GM19395 (cell line): ENCODE data around the gene PABPN1L.
"Not testable (repeated sequence)": the region's sequence is repeated elsewhere in the genome, so short reads cannot be mapped to it uniquely, and the experiment has no call there.

ENCODE experiments used
- ATAC-seq: cut with Tn5 transposase; IDR thresholded peaks from one replicate; pipeline ENCODE4 v1.9.1; 2021; ENCODE audit warnings: mild to moderate bottlenecking, moderate library complexity; ENCODE audit not compliant: unreplicated experiment

The PABPN1L gene

DNA sequence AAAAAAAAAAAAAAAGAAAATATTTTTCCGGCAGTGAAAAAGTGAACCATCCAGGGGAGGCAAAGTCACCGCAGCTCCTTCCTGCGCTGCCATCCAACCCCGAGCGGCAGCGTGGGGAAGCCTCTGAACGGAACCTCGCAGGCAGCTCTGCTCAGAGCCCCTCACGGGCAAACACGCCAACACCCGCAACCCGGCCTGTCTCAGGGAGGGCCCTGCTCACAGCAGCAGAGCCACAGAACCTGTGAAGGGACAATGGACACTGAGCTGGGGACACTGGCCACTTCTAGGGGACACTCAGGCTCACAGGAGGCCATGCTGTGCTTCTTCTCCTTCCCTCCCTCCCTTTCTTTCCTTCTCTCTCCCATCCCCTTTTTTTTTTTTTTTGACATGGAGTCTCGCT lies 33.4 kb downstream of the PABPN1L start:
- ATAC-seq: no peak

DNA sequence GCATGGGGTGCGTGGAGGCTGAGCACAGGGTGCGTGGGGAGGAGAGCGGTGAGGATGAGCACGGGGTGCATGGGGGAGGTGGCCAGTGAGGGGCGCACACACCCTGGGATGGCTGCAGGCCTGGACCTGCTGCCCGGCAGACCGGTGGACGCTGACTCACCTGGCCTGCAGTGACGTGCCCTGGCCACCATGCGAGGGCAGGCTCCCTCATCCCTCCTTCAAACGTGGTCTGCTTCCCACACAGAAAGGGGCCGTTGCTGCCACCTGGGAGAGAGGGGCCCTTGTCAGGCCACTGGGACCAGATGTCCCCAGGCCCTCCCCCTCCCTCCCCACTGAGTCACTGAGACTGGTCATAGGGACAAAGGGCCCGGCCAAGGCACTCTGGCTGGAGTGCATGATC lies 34.6 kb downstream of the PABPN1L start:
- no peak for ATAC-seq

DNA sequence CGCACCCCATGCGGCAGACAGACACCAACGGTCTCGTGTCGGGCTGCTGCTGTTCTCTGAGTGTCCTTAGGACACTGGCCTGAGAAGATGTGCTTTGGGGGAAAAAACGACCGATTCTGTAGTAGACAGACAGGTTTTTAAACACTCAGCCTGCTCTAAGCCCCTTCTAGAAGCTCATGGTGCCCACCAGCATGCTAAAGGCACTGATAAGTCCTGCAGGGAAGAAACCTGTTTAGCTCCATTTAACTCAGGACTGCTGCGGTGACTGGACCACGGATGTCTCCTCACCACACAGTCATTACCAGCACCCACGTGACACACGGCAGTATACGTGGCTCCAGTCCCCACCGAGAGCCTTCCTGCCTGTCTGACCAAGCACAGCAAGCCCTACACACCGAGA lies 35.7 kb downstream of the PABPN1L start:
- no peak for ATAC-seq

DNA sequence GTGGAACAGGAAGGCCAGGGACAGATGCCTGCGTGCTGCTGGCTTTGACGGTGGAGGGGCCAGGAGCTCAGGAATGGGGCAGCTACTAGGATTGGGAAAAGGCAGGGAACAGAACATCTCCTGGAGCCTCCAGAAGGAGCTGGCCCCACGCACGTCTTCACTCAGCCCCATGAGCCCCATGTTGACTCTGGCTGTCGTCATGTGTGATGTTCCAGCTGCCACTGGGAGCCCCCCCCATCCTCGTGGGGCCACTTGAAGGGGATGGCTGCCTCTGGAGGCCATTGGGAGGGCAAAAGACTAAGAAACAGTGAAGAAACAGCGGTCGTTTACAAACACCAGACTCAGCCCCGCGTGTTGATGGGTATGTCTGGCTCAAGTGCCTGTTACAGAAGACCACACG lies 36.2 kb downstream of the PABPN1L start:
- ATAC-seq: no peak

DNA sequence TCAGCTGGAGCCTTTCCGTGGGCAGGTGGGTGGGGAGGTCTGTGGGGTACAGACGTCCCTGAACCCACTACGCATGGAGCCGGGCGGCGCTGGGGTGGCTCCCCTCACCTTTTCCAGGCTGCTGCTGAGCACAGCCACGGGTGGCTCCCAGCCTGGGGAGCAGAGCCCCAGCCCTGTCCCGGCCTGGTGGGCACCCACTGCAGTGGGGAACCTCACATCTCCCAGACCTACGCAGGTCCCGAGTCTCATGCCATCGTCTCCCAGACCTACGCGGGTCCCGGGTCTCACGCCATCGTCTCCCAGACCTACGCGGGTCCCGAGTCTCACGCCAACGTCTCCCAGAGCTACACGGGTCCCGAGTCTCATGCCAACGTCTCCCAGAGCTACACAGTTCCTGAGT lies 37.7 kb downstream of the PABPN1L start:
- ATAC-seq: no peak

DNA sequence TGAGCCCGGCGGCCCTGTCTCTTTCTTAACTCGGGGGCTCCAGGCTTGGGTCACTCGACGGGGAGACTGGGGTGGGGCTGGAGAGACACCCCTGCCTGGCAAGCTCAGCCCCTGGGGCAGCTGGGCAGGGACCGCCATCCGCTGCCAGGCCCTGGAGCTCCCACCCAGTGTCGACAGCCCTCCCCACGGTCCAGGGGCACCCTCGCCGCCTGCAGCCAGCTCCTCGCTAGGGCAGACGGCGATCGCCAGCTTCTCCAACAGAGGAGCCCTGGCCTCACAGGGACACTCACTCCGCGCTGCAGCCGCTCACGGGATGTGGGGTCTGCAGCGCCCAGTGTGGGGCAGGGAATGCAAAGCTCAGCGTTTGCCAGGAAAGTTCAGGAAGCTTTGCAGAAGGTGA lies 38.7 kb downstream of the PABPN1L start:
- ATAC-seq: no peak

DNA sequence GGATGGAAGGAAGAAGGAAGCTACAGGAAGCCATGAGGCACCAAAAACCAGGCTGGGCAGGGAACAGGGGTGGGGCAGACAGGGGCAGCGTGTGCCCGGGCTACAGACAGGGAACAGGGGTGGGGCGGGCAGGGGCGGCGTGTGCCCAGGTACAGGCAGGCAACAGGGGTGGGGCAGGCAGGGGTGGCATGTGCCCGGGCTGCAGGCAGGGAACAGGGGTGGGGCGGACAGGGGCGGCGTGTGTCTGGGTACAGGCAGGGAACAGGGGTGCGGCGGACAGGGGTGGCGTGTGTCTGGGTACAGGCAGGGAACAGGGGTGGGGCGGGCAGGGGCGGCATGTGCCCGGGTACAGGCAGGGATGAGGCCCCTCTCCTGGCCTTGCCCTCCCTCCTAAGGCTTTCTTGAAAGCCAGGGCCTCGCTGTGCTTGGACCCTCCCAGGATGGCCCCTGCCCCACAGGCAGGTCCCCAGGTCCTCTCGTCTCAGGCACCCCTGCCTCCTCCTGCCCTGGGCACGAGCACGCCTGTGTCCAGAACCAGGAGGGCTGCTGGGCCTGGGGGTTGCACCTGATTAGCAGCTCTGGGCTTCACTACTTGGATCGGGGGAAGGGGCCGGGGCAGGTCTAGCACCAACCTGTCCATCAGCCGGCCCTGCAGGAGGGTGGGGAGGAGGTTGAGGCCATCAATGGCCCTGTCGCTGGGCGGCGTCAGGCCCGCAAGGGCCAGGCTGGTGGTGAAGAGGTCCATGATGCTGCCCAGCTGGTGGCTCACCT lies 40.2 kb downstream of the PABPN1L start:
- ATAC-seq: no peak

DNA sequence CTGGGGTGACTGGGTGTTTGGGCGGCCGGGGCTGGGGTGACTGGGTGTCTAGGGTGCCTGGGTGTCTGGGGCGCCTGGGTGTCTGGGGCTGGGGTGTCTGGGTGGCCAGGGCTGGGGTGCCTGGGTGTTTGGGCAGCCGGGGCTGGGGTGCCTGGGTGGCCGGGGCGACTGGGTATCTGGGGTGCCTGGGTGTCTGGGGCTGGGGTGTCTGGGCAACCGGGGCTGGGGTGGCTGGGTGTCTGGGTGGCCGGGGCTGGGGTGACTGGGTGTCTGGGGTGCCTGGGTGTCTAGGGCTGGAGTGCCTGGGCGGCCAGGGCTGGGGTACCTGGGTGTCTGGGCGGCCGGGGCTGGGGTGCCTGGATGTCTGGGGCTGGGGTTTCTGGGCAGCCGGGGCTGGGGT lies 41.3 kb downstream of the PABPN1L start:
- ATAC-seq: no peak

DNA sequence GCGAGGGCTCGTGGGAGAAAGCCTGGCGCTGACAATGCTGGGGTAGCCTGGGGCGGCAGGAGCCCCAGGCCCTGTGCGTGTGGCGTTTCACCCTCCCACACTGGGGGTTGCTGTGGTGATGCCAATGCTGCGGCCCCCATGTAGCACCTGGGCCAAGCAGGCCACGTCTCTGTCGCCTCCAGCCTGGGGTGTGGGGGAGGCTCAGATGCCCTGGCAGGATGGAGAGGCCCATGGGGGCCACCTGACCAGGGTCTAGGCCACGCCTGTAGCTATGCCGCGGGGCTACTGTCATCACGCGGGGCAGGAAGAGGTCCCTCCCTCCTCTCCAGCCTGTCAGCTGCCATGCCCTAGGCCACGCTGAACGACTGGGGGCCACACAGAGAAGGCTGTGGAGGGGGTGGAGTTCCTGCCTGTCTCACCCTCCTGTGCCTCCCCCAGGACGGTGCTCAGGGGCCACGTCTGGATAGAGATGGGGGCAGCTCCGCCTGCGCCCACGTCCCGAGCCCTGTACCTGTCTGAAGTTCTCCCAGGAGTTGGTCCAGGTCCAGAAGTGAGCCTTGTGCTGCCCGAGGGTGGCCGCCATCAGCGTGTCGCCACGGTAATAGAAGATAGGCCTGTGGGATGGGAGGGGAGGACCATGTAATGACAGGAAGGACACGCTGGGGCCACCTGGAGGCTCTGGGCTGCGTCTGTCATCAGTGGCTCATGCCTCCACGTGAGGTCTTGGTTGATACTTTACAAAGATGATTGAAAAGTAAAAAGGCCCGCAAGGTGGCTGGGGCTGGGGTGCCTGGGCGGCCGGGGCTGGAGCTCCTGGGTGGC lies 42.0 kb downstream of the PABPN1L start:
- no peak for ATAC-seq

DNA sequence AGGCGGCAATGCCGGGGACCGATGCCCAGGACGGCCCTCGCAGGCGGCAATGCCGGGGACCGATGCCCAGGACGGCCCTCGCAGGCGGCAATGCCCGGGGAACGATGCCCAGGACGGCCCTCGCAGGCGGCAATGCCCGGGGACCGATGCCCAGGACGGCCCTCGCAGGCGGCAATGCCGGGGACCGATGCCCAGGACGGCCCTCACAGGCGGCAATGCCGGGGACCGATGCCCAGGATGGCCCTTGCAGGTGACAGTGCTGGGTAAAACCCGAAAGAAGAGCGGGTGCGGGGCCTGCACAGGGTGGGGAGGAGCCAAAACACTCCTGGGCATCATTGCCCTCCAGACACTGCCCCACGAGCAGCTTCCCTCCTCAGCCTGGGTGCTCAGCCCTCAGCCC lies 42.8 kb downstream of the PABPN1L start:
- ATAC-seq: not testable (repeated sequence)

DNA sequence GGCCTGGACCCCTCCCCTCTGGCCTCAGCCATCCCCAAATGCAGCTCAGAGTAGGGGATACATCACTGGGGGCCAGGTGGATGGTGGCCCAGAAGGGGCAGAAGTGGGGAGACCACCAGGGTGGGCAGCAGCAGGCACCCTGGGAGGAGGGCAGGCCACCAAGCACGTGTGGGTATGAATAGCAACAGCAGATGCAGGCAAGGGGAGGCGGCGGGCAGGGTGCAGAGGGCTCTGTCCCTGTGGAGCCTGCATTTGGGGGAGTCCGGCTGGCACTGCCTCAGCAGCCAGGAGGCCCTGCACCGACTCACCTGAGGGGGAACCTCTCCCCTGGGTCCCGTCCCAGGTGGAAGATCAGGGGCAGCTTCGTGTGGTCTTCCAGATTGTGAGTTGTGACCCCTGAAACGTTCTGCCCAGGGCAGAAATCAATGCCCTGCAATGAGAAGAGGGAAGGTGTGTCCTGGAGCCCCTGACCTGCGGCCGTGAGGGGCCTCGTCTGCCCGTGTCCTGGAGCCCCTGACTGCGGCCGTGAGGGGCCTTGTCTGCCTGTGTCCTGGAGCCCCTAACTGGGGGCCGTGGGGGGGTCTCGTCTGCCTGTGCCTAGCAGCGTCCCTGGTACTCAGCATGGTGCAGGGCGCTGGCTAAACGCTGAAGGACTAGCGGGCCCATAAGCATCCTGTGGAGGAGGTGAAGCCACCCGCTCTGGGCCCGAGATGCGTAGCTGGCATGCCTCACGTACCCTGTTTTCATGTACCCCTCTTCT lies 44.0 kb downstream of the PABPN1L start:
- ATAC-seq: no peak

DNA sequence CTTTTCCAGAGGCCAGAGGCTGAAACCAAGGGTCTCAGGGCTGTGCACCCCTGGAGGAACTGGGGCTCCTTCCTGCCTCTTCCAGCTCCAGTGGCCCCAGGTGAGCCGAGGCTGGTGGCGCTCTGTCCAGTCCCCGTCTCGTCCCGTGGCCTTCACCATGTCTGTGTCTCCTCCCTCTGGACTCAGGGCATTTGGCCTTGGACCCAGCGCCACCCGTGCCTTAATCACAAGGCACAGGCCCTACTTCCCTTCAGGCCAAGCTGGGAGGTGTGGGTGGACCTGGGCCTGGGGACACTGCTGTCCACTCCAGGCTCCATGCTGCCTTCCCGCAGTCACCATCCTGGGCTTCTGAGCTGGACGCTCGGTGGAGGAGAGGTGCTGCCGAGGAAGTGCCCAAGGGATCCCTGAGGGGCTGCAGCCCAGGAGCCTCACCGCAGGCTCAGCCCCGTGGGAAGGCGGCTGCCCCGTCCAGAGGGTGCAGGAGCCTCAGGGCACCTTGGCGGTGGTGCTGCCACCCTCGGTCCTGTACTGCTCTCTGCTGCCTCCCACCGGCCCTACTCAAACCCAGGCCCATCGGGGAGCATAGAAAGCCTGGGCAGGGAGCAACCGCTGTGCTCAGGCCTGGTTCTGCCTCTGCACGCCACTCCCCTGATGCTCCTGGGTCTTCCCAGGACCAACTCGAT lies 45.2 kb downstream of the PABPN1L start:
- no peak for ATAC-seq

DNA sequence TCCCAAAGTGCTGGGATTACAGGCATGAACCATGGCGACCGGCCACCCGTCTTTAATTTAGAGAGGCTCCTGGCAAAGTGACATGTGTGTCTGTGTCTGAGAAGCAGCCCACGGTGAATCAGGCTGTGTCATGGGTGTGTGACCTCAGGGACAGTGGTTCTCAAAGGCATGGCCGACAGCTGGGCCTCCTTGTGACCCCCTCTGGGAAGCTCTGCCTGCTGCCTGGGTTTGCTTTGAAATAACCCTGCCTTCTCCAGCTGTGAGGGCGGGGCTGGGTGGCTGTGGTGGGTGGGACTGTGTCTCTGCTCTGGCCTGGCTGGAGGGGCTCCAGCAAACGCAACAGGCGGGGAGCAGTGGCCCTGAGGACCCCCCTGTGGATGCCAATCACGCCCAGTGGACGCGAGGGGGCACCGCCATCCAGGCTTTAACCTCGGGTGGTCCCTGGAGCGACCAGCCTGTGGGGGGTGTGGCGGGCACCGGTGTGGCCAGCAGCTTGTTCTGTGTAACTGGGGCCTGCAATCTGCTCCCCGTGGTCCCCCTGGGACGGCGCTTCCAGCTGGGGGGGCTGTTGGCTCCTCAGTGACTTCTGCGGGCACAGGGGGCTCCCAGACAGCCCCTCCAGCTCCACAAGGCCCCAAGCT lies 46.0 kb downstream of the PABPN1L start:
- no peak for ATAC-seq

DNA sequence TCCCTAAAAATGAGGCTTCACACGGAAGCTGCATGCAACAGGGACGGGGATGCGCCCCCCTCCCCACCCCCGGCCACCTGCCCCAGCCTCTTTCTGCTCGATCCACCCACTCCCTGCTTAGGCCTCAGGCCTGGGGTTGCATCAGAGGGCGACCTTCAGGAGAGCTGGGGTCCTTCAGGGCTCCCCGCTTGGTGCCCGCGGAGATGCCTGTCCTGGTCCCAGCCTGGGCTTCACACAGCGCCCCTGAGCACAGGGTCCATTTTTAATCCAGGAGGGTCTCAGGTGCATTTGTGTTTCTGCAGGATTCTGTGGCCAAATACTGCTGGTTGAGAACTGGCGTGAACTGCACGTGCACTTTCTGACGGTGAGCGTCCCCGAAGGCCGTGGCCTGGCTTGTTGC lies 47.3 kb downstream of the PABPN1L start:
- ATAC-seq: no peak

DNA sequence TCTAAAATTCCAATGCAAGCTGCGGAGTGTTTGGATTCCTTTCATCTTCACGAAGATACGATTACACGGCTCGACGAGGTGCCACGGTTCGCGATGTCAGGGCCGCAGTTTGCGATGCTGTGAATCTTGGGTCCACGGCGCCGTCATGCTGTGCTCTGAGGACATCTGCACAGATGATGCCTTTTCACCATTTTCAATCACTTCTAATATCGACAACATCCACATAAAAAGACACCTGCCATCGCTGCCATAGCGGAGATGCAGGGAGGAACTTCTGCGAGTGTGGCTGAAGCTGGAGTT lies 47.9 kb downstream of the PABPN1L start:
- ATAC-seq: no peak

DNA sequence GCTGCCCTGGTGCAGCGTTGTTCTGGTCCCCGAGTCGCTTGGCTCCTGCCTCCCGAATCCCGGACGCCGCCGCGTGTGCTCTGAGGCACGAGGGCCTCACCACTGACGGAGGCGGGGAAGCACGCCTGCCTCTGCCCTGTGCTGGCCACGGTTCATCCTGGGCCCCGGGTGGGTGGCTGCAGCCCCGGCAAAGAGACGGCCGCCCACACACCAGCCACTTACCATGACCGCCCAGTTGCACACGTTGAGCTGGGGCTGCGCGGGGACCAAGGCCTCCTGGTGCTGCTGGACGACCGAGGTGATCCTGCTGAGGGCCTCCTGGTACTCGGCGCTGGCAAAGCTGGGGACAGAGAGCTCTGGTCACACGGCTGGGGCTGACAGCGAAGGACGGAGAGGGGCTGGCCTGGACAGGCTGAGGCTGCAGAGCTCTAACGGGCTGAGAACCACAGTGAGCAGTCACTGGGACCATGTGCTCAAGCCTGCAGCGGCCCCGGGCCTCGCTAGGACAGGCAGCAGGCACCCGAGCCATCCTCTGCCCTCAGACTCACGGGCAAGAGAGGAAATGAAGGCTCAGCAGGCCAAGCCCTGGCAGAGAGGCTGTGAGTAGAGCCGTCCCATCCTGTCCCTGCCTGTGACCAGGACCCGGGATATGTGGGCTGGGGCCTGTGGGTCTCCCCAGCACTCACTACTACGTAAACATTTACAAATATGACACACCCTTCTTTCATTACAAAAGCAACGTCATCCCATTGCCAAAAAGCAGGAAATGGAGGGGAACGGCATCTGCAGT lies 48.5 kb downstream of the PABPN1L start:
- ATAC-seq: no peak

DNA sequence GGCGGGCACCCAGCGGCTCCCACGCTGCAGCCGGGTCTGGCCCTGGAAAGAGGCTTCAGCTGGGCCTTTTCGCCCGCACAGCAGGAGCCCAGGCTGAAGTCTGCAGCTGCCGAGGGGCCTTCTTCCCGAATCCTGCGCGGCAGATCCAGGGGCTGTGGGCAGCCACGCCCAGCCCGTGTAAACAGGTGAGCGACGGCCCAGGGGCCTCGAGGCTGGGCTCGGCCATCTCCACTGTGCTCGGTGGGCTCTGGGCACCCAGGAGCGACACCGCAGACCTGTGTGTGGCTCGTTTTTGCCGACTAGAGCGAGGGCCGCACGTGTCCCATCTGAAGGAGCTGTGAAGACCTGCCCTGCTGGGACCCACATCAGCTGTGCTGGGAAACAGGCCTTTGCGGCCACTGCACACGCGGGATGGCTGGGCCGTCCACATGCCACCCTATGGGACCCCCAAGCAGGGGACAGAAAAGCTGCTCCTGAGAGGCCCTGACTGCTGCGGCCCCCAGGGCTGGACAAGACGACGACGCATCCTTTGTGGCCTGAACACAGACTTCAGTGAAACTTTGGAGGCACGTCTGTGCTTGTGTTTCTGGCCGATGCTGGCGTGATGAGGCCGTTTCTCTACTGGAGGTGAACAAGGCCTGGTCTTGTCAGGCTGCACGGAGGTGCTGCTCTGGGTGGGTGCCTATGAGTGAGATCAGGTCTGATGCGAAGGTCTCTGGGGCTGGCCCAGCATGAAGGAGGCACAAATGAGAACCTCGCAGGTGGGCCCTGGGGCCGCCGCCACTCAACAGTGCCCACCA lies 49.5 kb downstream of the PABPN1L start:
- ATAC-seq: no peak

DNA sequence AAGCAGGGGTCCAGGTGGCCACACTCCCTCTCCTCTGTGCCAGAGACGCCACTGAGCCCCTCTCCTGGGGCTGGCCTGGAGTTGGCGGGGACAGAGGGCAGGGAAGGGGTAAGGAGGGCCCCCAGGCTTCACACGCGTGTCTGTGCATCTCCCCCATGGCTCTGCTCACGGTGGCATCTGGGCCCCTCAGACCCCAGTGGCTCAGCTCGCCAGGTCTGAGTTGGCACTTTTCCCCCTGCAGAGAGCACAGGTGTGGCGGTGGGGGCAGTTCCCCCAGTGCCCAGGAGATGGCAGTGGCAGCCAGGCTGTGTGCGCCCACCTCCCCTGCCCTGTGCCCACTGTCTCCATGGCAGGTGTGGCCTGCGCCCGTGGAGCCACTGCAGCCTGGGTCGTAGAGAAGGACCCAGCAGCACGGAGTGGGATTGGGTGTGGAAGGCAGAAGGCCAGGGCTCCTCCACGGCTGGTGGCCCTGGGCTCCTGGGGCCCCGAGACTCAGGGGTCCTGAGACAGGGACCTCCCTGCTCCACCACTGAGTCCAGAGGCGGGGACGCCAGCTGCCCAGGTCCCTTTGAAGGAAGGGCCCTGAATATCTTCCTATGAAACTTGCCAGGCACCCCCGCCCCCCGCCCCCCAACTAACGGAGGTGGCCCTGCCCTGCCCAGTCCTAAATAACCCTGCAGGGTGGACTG lies 50.4 kb downstream of the PABPN1L start:
- ATAC-seq: no peak

DNA sequence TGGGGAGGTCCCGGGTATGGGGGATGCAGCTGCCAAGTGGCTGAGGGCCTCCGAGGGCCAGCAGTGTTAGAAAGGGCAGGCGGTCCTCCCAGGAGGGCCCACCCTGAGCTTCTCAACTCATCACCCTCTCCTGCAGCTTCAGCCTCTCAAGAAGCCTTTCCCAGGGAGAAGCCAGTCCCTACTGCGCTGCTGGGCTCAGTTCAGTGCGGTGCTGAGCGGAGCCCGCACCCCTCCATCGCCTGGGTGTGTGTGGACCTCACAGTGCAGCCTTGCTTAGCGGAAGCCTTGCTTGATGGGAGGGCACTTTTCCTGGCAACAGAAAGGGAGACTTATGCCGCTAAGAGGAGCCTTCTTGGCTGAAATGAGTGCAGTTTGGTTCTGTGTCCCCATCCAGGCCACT lies 51.2 kb downstream of the PABPN1L start:
- no peak for ATAC-seq
